HCT116 (cell line): ENCODE measurements around the gene TRIM27.

Experiments used
- CTCF ChIP-seq, 3 experiments: fragments of 200-600 bp in 1 of 3; sonication (generic) in 1 of 3; IDR thresholded peaks in 2 of 3; conservative IDR thresholded peaks in 1 of 3; 2 replicates each; pipeline ENCODE4 v1.5.1; 2012 to 2017; ENCODE audit warnings: low read depth in 2 of 3, low read length in 2 of 3, antibody characterized with exemption in 1 of 3, borderline replicate concordance in 1 of 3, control low read depth in 1 of 3, mild to moderate bottlenecking in 1 of 3, mixed read lengths in 1 of 3, mixed run types in 1 of 3, moderate library complexity in 1 of 3; ENCODE audit not compliant: insufficient read depth in 1 of 3
- EZH2phosphoT487 ChIP-seq: fragments of 200-600 bp; IDR thresholded peaks from 2 replicates; pipeline ENCODE4 v1.6.1; 2018; ENCODE audit warnings: antibody characterized with exemption, borderline replicate concordance
- MAX ChIP-seq: IDR thresholded peaks from 2 replicates; pipeline ENCODE4 v1.6.1; 2012
- POLR2AphosphoS5 ChIP-seq: IDR thresholded peaks from 2 replicates; pipeline ENCODE4 v1.6.1; 2011; ENCODE audit warnings: mild to moderate bottlenecking, low read depth, low read length, moderate library complexity
- SP1 ChIP-seq: IDR thresholded peaks from 2 replicates; pipeline ENCODE4 v1.6.1; 2012; ENCODE audit warnings: low read depth
- YY1 ChIP-seq: IDR thresholded peaks from 2 replicates; pipeline ENCODE4 v1.6.1; 2011; ENCODE audit warnings: low read length, low read depth, moderate library complexity, mild to moderate bottlenecking; ENCODE audit not compliant: insufficient replicate concordance; ENCODE audit errors: extremely low read depth

DNA sequence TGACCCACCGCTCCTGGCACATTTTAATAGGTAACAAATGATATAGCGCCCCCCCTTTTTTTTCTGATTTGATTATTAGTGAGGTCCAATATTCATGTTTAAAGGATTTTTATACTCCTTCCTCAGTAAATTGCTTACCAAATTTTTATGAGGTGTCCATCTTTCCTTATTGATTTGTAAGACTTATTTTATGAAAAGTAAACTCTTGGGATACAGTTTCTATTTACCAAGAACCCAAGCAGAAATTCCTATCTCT lies 25.1 kb downstream of the TRIM27 start:
- TF ChIP-seq EZH2phosphoT487 (no peak), CTCF (IDR thresholded peaks at IDR 0.05 in 2 of 3, conservative IDR thresholded peaks at IDR 0.05 in 1 of 3; ENCODE audit: borderline replicate concordance in 1 of 3, insufficient read depth in 1 of 3, low read depth in 2 of 3, low read length in 2 of 3) (no peak), POLR2AphosphoS5 (no peak), YY1 (no peak), MAX (no peak), SP1 (no peak)
